IMR-90 (cell line): ENCODE data around the gene INPP5D. TPM values are rescaled to one million over a fixed set of nuclear protein-coding genes. Genes with fewer than 3 reads are reported as not detected.

Experiments
- ATAC-seq: fragments of 200-7000 bp; cut with Tn5 transposase; 2 replicates; pipeline ENCODE4 v1.9.1; 2020; ENCODE audit warnings: low read depth, mild to moderate bottlenecking, moderate library complexity
- BruUV-seq: library from RNA; stranded (reverse); fragments of 400-500 nt; replicated peaks from 2 replicates; lab custom pipeline; 2021; lab: Mats Ljungman, UMichigan
- CTCF ChIA-PET: fragments of 300-600 bp; formaldehyde crosslinking; extraction: SDS; loops from one replicate; lab custom pipeline; 2021; ENCODE audit warnings: antibody characterized with exemption; lab: Yijun Ruan, JAX
- POLR2A ChIA-PET: fragments of 300-600 bp; sonication (Branson Sonifier 250); formaldehyde crosslinking; loops from one replicate; lab custom pipeline; 2022; ENCODE audit warnings: antibody characterized with exemption; ENCODE audit not compliant: unreplicated experiment; lab: Charles Lee
- DNase-seq: peaks from one replicate; pipeline ENCODE4 v3.0.0; 2013
- H2AFZ ChIP-seq: replicated peaks from 2 replicates; pipeline ENCODE3; 2013; ENCODE audit warnings: low read length, mild to moderate bottlenecking; ENCODE audit not compliant: poor library complexity
- H2AK5ac ChIP-seq: 2 replicates; pipeline ENCODE4 v1.6.1; 2013; ENCODE audit warnings: low read depth, low read length, inconsistent platforms
- H2AK9ac ChIP-seq: replicated peaks from 2 replicates; pipeline ENCODE3; 2013; ENCODE audit warnings: mild to moderate bottlenecking, low read depth, low read length, moderate library complexity; ENCODE audit not compliant: poor library complexity
- H2BK120ac ChIP-seq: 2 replicates; pipeline ENCODE4 v1.6.1; 2013; ENCODE audit warnings: low read depth, low read length, inconsistent platforms
- H2BK15ac ChIP-seq: 3 replicates; pipeline ENCODE4 v1.6.1; 2013; ENCODE audit warnings: low read depth, low read length, inconsistent platforms
- H2BK20ac ChIP-seq: 2 replicates; pipeline ENCODE4 v1.6.1; 2013; ENCODE audit warnings: low read depth, mild to moderate bottlenecking, inconsistent platforms, low read length, moderate library complexity
- H2BK5ac ChIP-seq: 2 replicates; pipeline ENCODE4 v1.6.1; 2013; ENCODE audit warnings: mild to moderate bottlenecking, low read depth, low read length, inconsistent platforms; ENCODE audit not compliant: poor library complexity, severe bottlenecking
- H3K14ac ChIP-seq: replicated peaks from 2 replicates; pipeline ENCODE4 v1.6.1; 2013; ENCODE audit warnings: low read depth, low read length, inconsistent platforms
- H3K18ac ChIP-seq: 2 replicates; pipeline ENCODE4 v1.6.1; 2013; ENCODE audit warnings: low read depth, low read length, control low read depth
- H3K23ac ChIP-seq: 2 replicates; pipeline ENCODE4 v1.6.1; 2013; ENCODE audit warnings: low read depth, low read length, inconsistent platforms
- H3K27ac ChIP-seq: 2 replicates; pipeline ENCODE4 v1.5.1; 2013; ENCODE audit warnings: mild to moderate bottlenecking, control low read depth, low read length; ENCODE audit not compliant: insufficient read depth
- H3K27me3 ChIP-seq: 2 replicates; pipeline ENCODE4 v1.6.1; 2013; ENCODE audit warnings: low read length; ENCODE audit not compliant: control insufficient read depth, insufficient read depth
- H3K36me3 ChIP-seq: 2 replicates; pipeline ENCODE4 v1.6.1; 2013; ENCODE audit warnings: low read length, mixed read lengths; ENCODE audit not compliant: control insufficient read depth, insufficient read depth
- H3K4ac ChIP-seq: 2 replicates; pipeline ENCODE4 v1.6.1; 2013; ENCODE audit warnings: low read depth, low read length, inconsistent platforms
- H3K4me1 ChIP-seq: 2 replicates; pipeline ENCODE4 v1.6.1; 2013; ENCODE audit warnings: low read length, mixed read lengths; ENCODE audit not compliant: control insufficient read depth, insufficient read depth
- H3K4me2 ChIP-seq: 2 replicates; pipeline ENCODE4 v1.6.1; 2013; ENCODE audit warnings: low read depth, mild to moderate bottlenecking, control low read depth, low read length, moderate library complexity
- H3K4me3 ChIP-seq: 2 replicates; pipeline ENCODE4 v1.5.1; 2013; ENCODE audit warnings: low read depth, mild to moderate bottlenecking, control low read depth, low read length, moderate library complexity; ENCODE audit not compliant: insufficient read depth
- H3K56ac ChIP-seq: 2 replicates; pipeline ENCODE4 v1.6.1; 2013; ENCODE audit warnings: low read length, inconsistent platforms; ENCODE audit not compliant: insufficient read depth; ENCODE audit errors: extremely low read depth
- H3K79me1 ChIP-seq, 2 experiments: 2 replicates each; pipeline ENCODE4 v1.6.1; 2013; ENCODE audit warnings: low read length in 2 of 2, inconsistent platforms in 1 of 2, low read depth in 1 of 2
- H3K9ac ChIP-seq: 2 replicates; pipeline ENCODE4 v1.6.1; 2013; ENCODE audit warnings: low read depth, low read length, control low read depth
- H3K9me1 ChIP-seq: 2 replicates; pipeline ENCODE4 v1.6.1; 2013; ENCODE audit warnings: low read length, inconsistent platforms; ENCODE audit not compliant: insufficient read depth
- H3K9me3 ChIP-seq: 2 replicates; pipeline ENCODE4 v1.6.1; 2013; ENCODE audit warnings: low read length; ENCODE audit not compliant: control insufficient read depth, insufficient read depth
- H4K20me1 ChIP-seq: 2 replicates; pipeline ENCODE4 v1.6.1; 2013; ENCODE audit warnings: low read length, inconsistent platforms; ENCODE audit not compliant: insufficient read depth
- H4K5ac ChIP-seq: 2 replicates; pipeline ENCODE4 v1.6.1; 2013; ENCODE audit warnings: mild to moderate bottlenecking, low read depth, low read length, control low read depth
- H4K8ac ChIP-seq, 2 experiments: 2 replicates each; pipeline ENCODE4 v1.6.1; 2013; ENCODE audit warnings: low read depth in 2 of 2, low read length in 2 of 2, control low read depth in 1 of 2, inconsistent platforms in 1 of 2
- H4K91ac ChIP-seq: 2 replicates; pipeline ENCODE4 v1.6.1; 2013; ENCODE audit warnings: low read depth, low read length, inconsistent platforms; ENCODE audit not compliant: insufficient read depth
- BHLHE40 ChIP-seq: fragments of 150-350 bp; IDR thresholded peaks from 2 replicates; pipeline ENCODE4 v1.6.1; 2016; ENCODE audit warnings: mild to moderate bottlenecking, low read depth, low read length
- CEBPB ChIP-seq: IDR thresholded peaks from 2 replicates; pipeline ENCODE4 v1.6.1; 2012; ENCODE audit warnings: low read depth, low read length, improper control_type of control experiment
- CHD1 ChIP-seq: IDR thresholded peaks from 2 replicates; pipeline ENCODE4 v1.6.1; 2012; ENCODE audit warnings: low read depth, low read length, improper control_type of control experiment
- CTCF ChIP-seq: conservative IDR thresholded peaks from 2 replicates; pipeline ENCODE4 v1.5.1; 2012; ENCODE audit warnings: mild to moderate bottlenecking, low read depth, low read length, improper control_type of control experiment
- FOS ChIP-seq: fragments of 150-350 bp; IDR thresholded peaks from 2 replicates; pipeline ENCODE4 v1.6.1; 2016; ENCODE audit warnings: low read depth, low read length
- MAFK ChIP-seq: IDR thresholded peaks from 2 replicates; pipeline ENCODE4 v1.6.1; 2012; ENCODE audit warnings: low read depth, low read length, improper control_type of control experiment
- MAZ ChIP-seq: IDR thresholded peaks from 2 replicates; pipeline ENCODE4 v1.6.1; 2012; ENCODE audit warnings: low read depth, mild to moderate bottlenecking, low read length, improper control_type of control experiment, moderate library complexity, borderline replicate concordance
- MXI1 ChIP-seq: IDR thresholded peaks from 2 replicates; pipeline ENCODE4 v1.6.1; 2012; ENCODE audit warnings: low read depth, mild to moderate bottlenecking, low read length, moderate library complexity, borderline replicate concordance
- NFE2L2 ChIP-seq: fragments of 150-350 bp; IDR thresholded peaks from 2 replicates; pipeline ENCODE4 v1.6.1; 2016; ENCODE audit warnings: low read depth, mild to moderate bottlenecking, low read length
- POLR2A ChIP-seq: IDR thresholded peaks from 2 replicates; pipeline ENCODE4 v1.6.1; 2012; ENCODE audit warnings: mild to moderate bottlenecking, low read depth, low read length
- RAD21 ChIP-seq: IDR thresholded peaks from 2 replicates; pipeline ENCODE4 v1.6.1; 2012; ENCODE audit warnings: low read length, improper control_type of control experiment
- RCOR1 ChIP-seq: IDR thresholded peaks from 2 replicates; pipeline ENCODE4 v1.6.1; 2012; ENCODE audit warnings: mild to moderate bottlenecking, low read length, improper control_type of control experiment; ENCODE audit not compliant: insufficient replicate concordance
- RFX5 ChIP-seq: IDR thresholded peaks from 2 replicates; pipeline ENCODE4 v1.8.0; 2012; ENCODE audit warnings: low read depth, mild to moderate bottlenecking, low read length, moderate library complexity
- SMC3 ChIP-seq: fragments of 150-350 bp; IDR thresholded peaks from 2 replicates; pipeline ENCODE4 v1.6.1; 2016; ENCODE audit warnings: low read depth, mild to moderate bottlenecking, antibody characterized with exemption, low read length, moderate library complexity
- WGBS, 2 experiments: methylation state at CpG; one replicate each; pipeline versions ENCODE4 v1.1.5 to v1.1.7; 2013; ENCODE audit warnings: missing lambda C conversion rate in 2 of 2; ENCODE audit not compliant: insufficient read length in 1 of 2; ENCODE audit errors: extremely low coverage in 2 of 2; 5-methylcytosine and 5-hydroxymethylcytosine counted together
- dilution Hi-C: fragments of 300-500 bp; cut with HindIII; formaldehyde crosslinking; loops from one replicate; pipeline ENCODE4 v1.14.3; 2018; ENCODE audit warnings: low sequenced_read_pairs; ENCODE audit not compliant: unreplicated experiment
- in situ Hi-C: fragments of 300-500 bp; cut with MboI; formaldehyde crosslinking; loops from 3 replicates; pipeline ENCODE4 v1.14.3; 2019; ENCODE audit warnings: low sequenced_read_pairs, inconsistent platforms, mixed read lengths
- intact Hi-C: fragments of 100-400 bp; cut with micrococcal nuclease; formaldehyde crosslinking; loops from 2 replicates; pipeline ENCODE4 v1.10.0; 2022
- polyA plus RNA-seq, 3 experiments: library from polyadenylated mRNA; depleted of rRNA; stranded (reverse); fragments of >200 nt; gene quantifications; 2 replicates each; pipeline ENCODE4 v1.2.3, GENCODE V29; 2012; ENCODE audit warnings: low replicate concordance in 1 of 3
- total RNA-seq: library from RNA; depleted of rRNA; stranded (reverse); fragments of >200 nt; gene quantifications from 2 replicates; pipeline ENCODE4 v1.2.3, GENCODE V29; 2012
- TF ChIP-seq, protein P1 (sequence below): fragments of 150-350 bp; IDR thresholded peaks from 2 replicates; pipeline ENCODE4 v1.6.1; 2016; ENCODE audit warnings: low read depth, mild to moderate bottlenecking, low read length, moderate library complexity, borderline replicate concordance
- TF ChIP-seq, protein P2 (sequence below): fragments of 150-350 bp; IDR thresholded peaks from 2 replicates; pipeline ENCODE4 v1.6.1; 2017; ENCODE audit warnings: mild to moderate bottlenecking, antibody characterized with exemption, low read length, low read depth

INPP5D gene
- total and polyA plus RNA-seq, 2 of the 4 experiments (the other 2 are of a cell fraction) = 0.18 to 0.29 TPM

DNA sequence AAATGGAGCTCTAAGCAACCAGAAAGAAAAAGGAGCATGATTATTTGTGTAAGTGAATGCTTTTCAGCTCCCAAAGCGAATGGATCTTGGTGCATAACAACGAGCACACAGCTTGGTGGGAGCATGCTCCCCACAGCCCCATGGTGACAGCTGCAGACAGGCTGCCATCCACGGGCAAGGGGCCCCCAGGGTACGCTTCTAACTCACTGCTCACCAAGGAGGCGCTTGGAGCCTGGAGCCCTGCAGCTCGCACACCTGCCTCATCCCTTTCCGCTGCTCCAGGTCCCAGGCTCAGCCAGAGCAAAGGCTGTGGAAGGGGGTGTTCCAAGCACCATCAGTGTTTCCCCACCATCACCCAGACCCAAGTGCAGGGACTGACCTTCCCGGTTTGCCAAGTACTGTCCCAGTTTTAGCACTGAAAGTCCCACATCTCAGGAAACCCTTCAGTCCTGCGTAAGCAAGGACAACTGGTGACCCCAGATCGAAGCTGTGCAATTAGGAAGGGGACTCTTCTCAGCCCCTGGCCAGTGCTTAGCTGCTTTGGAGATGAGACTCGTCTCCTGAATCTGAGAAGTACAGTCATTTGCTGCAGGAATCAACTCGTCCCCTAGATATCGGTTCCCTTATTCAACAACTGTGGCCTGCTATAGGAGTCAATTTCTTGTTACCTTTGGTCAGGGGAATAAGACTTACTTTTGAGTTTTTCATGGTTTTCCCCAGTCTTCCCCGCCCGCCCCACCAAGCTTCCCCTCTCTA is 141.3 kb downstream of the INPP5D start:
- dilution Hi-C loops (no loop called here), intact Hi-C loops (no loop called here), in situ Hi-C loops (no loop called here)
- Histone ChIP-seq H3K56ac (no peak overlapping the region), H3K18ac (no peak overlapping the region), H2BK5ac (no peak overlapping the region), H2BK120ac (no peak overlapping the region), H2AK5ac (no peak overlapping the region), H2AFZ (no peak overlapping the region), H4K20me1 (no peaks in the 10 kb centered on the region), H3K4me3 (no peak overlapping the region), H3K9me3 (peaks cover 10% of the 10 kb centered on the region), H3K14ac (no peak overlapping the region), H3K4me1 (no peaks in the 10 kb centered on the region), H3K79me1 (no peaks in the 10 kb centered on the region), H3K9ac (no peak overlapping the region), H2BK15ac (no peak overlapping the region), H3K23ac (no peak overlapping the region), H3K27ac (no peak overlapping the region), H3K4ac (no peak overlapping the region), H3K9me1 (no peaks in the 10 kb centered on the region), H2BK20ac (no peak overlapping the region), H3K4me2 (no peak overlapping the region), H4K8ac (no peak overlapping the region), H4K91ac (no peak overlapping the region), H3K36me3 (no peaks in the 10 kb centered on the region), H4K5ac (no peak overlapping the region), H3K27me3 (peaks cover 18% of the 10 kb centered on the region; the same call in 1 of the 2 replicates), H2AK9ac (no peak overlapping the region)
- WGBS, 2 experiments = 35% methylated on average over 3 of the region's 15 CpGs; no CpG with 5 or more reads in 1 of the 2 experiments
- POLR2A ChIA-PET = no interaction called here
- ATAC-seq (no peak), DNase-seq (no peak)
- CTCF ChIA-PET = no interaction called here
- no TSS peak for BruUV-seq
- TF ChIP-seq NFE2L2 (no peak), CEBPB (no peak), RCOR1 (no peak), MAFK (no peak), CTCF (no peak), BHLHE40 (no peak), CHD1 (no peak), MAZ (no peak), MXI1 (no peak), POLR2A (no peak), RFX5 (no peak), RAD21 (no peak), FOS (no peak), SMC3 (no peak)
- TF ChIP-seq, protein P1, sequence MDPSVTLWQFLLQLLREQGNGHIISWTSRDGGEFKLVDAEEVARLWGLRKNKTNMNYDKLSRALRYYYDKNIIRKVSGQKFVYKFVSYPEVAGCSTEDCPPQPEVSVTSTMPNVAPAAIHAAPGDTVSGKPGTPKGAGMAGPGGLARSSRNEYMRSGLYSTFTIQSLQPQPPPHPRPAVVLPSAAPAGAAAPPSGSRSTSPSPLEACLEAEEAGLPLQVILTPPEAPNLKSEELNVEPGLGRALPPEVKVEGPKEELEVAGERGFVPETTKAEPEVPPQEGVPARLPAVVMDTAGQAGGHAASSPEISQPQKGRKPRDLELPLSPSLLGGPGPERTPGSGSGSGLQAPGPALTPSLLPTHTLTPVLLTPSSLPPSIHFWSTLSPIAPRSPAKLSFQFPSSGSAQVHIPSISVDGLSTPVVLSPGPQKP = no peak
- TF ChIP-seq, protein P2, sequence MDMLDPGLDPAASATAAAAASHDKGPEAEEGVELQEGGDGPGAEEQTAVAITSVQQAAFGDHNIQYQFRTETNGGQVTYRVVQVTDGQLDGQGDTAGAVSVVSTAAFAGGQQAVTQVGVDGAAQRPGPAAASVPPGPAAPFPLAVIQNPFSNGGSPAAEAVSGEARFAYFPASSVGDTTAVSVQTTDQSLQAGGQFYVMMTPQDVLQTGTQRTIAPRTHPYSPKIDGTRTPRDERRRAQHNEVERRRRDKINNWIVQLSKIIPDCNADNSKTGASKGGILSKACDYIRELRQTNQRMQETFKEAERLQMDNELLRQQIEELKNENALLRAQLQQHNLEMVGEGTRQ = no peak
